Activated gamma-delta T cell treated with anti-CD3 and anti-CD28 coated beads, Interleukin-2, amount 50 U/mL, for 16 hours (primary cell): ENCODE results near the gene HLA-DRA.
A peak's percentile ranks its signal among the peaks of the same experiment; 100 is the strongest.

Experiments
- DNase-seq: peaks from one replicate; pipeline ENCODE4 v3.0.0-alpha.2; 2020; ENCODE audit warnings: low read depth

The HLA-DRA gene

DNA sequence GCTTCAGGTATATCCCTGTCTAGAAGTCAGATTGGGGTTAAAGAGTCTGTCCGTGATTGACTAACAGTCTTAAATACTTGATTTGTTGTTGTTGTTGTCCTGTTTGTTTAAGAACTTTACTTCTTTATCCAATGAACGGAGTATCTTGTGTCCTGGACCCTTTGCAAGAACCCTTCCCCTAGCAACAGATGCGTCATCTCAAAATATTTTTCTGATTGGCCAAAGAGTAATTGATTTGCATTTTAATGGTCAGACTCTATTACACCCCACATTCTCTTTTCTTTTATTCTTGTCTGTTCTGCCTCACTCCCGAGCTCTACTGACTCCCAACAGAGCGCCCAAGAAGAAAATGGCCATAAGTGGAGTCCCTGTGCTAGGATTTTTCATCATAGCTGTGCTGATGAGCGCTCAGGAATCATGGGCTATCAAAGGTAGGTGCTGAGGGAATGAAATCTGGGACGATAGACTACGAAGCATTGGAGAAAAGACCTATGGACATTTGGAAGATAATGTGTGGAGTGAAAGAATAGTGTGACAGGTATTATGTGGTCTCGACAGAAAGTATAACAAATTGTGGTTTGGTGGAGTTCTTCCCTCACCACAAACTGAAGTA lies at the start of gene HLA-DRA:
HLA-DRA (plus strand) TSS at position 286 of the 613 bp plus-strand sequence; CDS start at position 350, 64 bp downstream.
- peak; percentile 14 for DNase-seq

DNA sequence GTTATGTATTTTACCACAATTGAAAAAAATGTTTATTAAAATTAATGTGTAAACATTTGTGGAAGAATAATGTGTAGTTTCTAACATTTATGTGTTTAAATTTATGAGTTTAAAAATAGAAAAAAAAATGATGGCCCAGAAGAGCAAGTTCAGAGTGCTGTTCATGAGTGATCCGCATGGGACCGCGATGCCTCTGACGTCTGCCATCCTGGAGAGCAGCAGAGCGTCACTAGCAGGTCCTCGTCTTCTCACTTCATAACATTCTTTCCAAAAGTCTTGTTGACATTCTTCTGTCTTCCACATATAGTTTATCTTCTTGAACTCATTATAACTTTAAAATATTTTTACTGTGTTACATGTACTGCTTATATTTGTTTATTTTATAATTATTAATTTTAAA lies 48.2 kb upstream of the HLA-DRA start:
- no peak for DNase-seq

GRCh38 chr6:32393665-32394420 lies 45.8 kb upstream of the HLA-DRA start:
- DNase-seq = no peak

DNA sequence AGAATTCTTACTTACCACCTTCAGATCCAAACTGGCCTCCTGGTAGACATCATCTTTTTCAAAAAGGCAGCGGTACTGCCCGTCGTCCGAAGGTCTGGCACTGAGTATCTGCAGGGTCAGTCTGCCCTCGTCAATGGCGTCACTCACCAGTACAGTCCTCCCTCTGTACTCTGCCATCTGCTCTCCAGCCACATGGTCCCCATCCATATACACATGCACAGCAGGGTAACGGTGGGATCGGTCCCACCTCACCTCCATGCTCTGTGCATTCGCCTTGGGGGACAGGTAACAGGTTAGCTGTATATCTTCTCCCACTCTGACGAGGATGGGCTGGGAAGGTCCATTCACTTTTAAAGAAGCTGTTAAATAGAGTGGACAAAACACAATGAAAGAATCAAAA lies 43.7 kb upstream of the HLA-DRA start:
- DNase-seq = no peak

DNA sequence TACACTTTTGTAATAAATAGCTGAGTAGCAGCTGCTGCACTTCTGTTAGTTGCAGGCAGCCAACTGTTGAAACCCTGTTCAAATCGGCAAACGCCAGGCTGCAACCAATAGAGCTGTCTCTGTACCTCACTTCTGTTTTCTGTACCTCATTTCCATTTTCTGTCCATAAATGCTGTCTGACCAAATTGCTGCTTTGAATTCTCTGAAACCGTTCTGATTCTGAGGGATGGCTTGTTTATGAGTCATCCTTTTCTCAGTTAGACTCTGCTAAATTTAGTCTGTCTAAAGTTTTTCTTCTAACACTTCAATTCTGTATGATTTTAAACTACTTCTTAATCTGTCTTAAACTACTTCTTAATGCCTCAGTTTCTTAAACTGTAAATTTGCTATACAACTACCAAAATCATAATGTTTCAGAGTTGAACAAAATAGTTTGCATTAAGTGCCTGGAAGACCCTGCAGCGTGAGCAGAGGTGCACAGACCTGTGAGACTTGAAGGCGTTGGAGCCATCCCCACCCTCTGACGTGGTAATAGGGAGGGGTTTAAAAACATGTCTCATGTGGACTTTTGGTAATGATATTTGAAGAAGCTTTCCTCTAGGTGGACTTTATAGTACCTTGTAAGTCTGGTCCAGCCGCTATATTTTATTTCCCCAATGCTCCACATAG lies 42.3 kb upstream of the HLA-DRA start:
- no peak for DNase-seq

GRCh38 chr6:32401284-32401963 lies 38.3 kb upstream of the HLA-DRA start:
- DNase-seq = no peak

GRCh38 chr6:32402812-32403211 lies 36.9 kb upstream of the HLA-DRA start:
- no peak for DNase-seq

DNA sequence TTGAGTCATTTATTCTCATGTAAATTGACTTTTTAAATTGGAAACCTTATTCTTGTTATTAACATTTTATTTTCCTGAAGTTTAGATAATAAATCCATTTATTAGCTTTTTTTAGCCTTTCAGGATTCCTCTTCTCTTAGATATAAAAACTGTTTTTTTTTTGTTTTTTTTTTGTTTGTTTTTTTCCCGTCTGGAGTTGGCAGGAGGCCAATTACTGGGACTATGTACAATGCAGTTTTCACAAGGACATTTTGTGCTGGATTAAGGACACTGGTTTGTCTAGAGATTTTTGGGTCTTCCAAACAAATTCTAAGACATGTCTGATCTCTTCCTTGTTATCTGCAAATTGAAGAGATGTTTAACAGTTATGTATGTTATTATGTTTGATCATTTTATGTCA lies 34.0 kb upstream of the HLA-DRA start:
- DNase-seq = no peak

DNA sequence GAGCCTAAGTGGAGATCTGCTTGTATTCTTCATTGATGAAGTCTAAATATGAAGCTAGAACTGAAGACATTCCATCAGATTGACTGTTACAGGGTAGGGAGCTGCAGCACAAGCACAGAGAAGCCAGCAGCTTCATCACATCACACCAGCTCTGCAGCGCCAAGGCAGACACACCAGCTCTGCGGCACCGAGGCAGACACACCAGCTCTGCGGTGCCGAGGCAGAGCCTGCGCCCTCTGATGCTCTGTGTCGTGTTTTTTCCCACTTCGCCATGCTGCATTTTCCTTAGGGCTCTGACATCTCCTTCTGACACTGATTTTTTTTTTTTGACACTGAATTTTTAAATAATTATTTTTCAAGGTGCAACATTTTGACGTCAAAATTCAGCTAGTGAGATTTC lies 33.5 kb upstream of the HLA-DRA start:
- DNase-seq = no peak

- no peak for DNase-seq
These were observed 32.8 kb upstream of the HLA-DRA start, which contains the start of gene BTNL2 for GRCh38 chr6:32406857-32407256. TSS of gene BTNL2 (minus strand) at chr6:32407181. CDS start at chr6:32407123, 58 bp downstream.

DNA sequence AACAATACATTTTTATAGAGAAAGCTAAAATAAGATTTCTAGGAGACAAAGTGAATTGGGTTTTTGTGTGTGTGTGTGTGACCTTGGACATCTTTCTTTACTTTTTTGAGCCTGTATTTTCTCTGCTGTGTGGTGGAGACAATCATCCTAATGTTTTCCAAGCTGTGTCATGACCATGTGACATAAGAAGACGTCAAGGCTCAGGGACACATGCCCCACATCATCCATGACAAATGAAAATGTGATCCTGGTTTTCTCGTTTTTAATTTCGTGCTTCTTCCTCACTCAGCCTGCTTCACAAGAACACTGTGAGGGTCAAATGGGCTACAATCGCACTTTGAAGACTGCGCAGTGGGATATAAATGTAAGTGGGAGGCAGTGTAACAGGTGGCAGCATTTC lies 28.8 kb upstream of the HLA-DRA start:
- DNase-seq = no peak

DNA sequence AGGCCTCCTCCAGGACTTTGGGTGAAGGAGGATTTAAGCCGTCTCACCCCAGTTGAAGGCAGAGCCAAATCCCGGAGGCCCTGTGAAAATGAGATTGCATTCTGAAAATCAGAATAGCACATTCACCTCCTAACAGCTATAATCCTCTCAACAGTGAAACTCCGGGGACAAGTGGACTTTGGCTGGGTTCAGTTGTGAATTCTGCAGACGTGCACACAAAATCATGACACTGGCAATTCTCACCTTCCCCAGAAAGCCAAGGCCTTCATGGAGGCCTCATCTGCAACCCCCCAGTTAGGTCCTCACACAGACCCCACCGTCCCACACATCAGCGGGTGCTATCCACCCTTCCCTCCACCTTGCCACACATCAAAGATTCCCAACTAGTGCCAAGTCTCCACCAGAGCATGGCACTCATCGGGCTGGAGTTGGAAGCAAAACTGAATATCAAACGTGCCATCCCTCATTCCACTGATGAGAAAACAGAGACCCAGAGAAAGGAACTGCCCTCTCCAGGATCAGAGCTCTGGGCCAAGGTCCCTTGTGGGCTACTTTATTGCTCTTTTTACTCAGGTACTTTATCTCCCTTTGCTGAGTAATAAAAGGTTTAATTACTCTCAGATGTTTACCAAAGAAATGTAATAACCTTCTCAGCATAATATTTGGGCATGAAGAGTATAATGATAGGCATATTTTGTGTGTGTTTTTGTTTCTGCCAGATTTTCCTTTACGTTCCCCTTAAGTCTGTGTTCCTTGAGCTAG lies 27.9 kb upstream of the HLA-DRA start:
- DNase-seq = no peak

GRCh38 chr6:32413427-32414047 lies 26.1 kb upstream of the HLA-DRA start:
- DNase-seq = peak; percentile 79

GRCh38 chr6:32415521-32416019 lies 24.1 kb upstream of the HLA-DRA start:
- DNase-seq = peak; percentile 64

DNA sequence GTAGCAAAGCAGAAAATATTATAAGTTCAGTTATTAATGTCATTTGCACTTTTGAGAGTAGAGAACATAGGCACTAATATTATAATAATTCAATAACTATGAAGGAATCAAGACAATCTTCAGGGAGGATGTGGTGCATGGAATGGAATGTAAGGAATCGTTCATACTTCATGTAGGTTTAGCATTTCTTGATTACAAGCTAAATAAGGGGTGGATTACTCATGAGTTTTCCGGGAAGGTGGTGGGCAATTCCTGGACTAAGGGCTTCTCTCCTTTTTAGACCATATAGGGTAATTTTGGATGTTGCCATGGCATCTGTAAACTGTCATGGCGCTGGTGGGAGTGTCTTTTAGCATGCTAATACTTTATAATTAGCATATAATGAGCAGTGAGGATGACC lies 23.7 kb upstream of the HLA-DRA start:
- no peak for DNase-seq

DNA sequence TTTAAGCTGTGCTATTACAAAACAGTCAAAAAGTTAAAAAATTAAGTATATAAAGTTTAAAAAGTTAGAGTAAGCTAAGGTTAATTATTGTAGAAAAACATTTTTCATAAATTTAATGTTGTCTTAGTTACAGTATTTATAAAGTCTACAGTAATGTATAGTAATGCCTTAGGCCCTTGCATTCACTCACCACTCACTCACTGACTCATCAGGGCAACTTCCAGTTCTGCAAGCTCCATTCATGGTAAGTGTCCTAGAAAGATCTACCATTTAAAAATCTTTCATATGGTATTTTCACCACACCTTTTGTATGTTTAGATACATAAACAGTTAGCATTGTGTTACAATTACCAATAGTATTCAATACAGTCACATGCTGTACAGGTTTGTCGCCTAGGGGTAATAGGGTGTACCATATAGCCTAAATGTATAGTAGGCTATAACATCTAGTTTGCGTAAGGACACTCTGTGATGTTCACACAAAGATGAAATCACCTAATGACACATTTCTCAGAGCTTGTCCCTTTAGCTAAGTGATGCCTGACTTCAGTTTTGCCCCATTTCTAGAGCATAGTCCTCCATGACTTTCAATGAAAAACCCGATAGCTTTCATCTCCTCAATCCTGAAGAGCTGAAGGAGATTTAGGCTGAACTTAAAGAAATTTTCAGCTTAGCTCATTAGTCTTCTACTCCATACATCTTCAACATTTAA lies 14.9 kb upstream of the HLA-DRA start:
- DNase-seq = no peak

GRCh38 chr6:32426338-32426737 lies 13.3 kb upstream of the HLA-DRA start:
- DNase-seq = no peak

DNA sequence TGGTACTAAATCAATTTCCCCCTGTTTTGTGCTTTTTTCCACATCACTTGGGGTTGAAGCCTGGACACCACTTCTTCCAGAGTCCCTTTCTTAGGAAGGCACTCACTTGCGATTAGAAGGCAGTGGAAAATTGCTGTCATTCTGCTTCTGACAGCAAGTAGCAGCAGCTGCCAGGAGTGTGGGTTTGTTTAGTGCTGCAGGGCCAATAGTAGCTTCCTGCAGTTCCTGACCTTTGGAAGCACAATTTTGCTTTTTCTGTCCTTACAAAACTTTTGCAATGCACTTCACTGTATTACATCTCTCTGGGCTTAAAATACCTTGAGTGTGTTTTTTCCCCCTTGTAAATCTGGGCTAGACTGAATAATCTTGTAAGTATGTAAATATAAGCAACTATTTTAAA lies 12.5 kb upstream of the HLA-DRA start:
- no peak for DNase-seq

- no peak for DNase-seq
These were observed 11.7 kb upstream of the HLA-DRA start for GRCh38 chr6:32427934-32428474.

DNA sequence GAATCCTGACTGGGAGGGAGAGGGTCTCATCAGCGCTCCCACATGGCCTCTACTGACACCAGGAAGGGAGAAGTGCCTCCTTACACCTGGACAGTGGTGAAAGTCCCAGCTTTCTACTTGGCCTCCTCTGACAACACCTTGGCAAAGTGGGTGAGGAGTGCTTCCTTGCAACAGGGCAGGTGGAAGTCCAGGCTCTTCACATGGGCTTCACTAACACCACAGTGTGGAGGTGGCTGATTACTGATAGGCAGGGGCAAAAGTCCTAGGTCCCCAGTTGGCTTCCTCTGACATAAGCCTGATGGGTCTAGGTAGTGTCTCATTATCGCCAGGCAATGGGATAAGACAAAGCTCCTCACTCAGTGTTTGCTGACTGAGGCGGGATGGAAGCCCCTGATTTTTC lies 9.5 kb upstream of the HLA-DRA start:
- no peak for DNase-seq
